Keratinocyte (primary cell): Measurements from ENCODE around the gene DENND5B. TPM values are rescaled to one million over a fixed set of nuclear protein-coding genes. Genes with fewer than 3 reads are reported as not detected.

Experiments
- DNase-seq: peaks from one replicate; pipeline ENCODE4 v3.0.0-alpha.2; 2011; ENCODE audit warnings: low read depth, missing footprints, low spot score
- FAIRE-seq: peaks from 2 replicates; lab custom pipeline; 2011; peaks lifted over from hg19 to GRCh38; lab: Jason Lieb, UNC
- H2AFZ ChIP-seq: 2 replicates; pipeline ENCODE4 v1.6.0; 2012; ENCODE audit warnings: low read length, control low read depth, inconsistent platforms; ENCODE audit not compliant: control insufficient read depth
- H3K27ac ChIP-seq: 2 replicates; pipeline ENCODE4 v1.5.1; 2011; ENCODE audit warnings: low read length; ENCODE audit not compliant: control insufficient read depth, insufficient read depth
- H3K27me3 ChIP-seq: 3 replicates; pipeline ENCODE4 v1.6.0; 2011; ENCODE audit warnings: low read length; ENCODE audit not compliant: control insufficient read depth, insufficient read depth; ENCODE audit errors: extremely low read depth
- H3K36me3 ChIP-seq, 2 experiments: 2 replicates in 1 of 2; 3 replicates in 1 of 2; pipeline ENCODE4 v1.5.1; 2011; ENCODE audit warnings: low read length in 2 of 2, mild to moderate bottlenecking in 1 of 2; ENCODE audit not compliant: control insufficient read depth in 2 of 2, insufficient read depth in 2 of 2; ENCODE audit errors: extremely low read depth in 1 of 2
- H3K4me1 ChIP-seq: 3 replicates; pipeline ENCODE4 v1.5.1; 2011; ENCODE audit warnings: low read length; ENCODE audit not compliant: control insufficient read depth, insufficient read depth; ENCODE audit errors: extremely low read depth
- H3K4me2 ChIP-seq: 3 replicates; pipeline ENCODE4 v1.6.0; 2011; ENCODE audit warnings: low read depth, low read length; ENCODE audit not compliant: control insufficient read depth, insufficient read depth; ENCODE audit errors: extremely low read depth
- H3K4me3 ChIP-seq, 3 experiments: fragments of 200-600 bp in 1 of 3; sonication (generic) in 1 of 3; 2 replicates in 2 of 3; 3 replicates in 1 of 3; pipeline ENCODE4 v1.5.1; 2011 to 2016; ENCODE audit warnings: low read length in 3 of 3, mild to moderate bottlenecking in 3 of 3, control low read depth in 2 of 3, inconsistent platforms in 1 of 3, low read depth in 1 of 3, mixed read lengths in 1 of 3, mixed run types in 1 of 3, moderate library complexity in 1 of 3; ENCODE audit not compliant: control insufficient read depth in 2 of 3, insufficient read depth in 2 of 3; ENCODE audit errors: extremely low read depth in 1 of 3
- H3K79me2 ChIP-seq: 2 replicates; pipeline ENCODE4 v1.6.0; 2012; ENCODE audit warnings: low read length; ENCODE audit not compliant: control insufficient read depth, insufficient read depth
- H3K9ac ChIP-seq: 3 replicates; pipeline ENCODE4 v1.6.0; 2011; ENCODE audit warnings: low read length; ENCODE audit not compliant: control insufficient read depth, insufficient read depth; ENCODE audit errors: extremely low read depth
- H3K9me1 ChIP-seq: 3 replicates; pipeline ENCODE4 v1.6.0; 2011; ENCODE audit warnings: low read length; ENCODE audit not compliant: control insufficient read depth, insufficient read depth; ENCODE audit errors: extremely low read depth
- H3K9me3 ChIP-seq: 2 replicates; pipeline ENCODE4 v1.5.1; 2012; ENCODE audit warnings: low read depth, low read length; ENCODE audit not compliant: control insufficient read depth
- H4K20me1 ChIP-seq: 3 replicates; pipeline ENCODE4 v1.6.0; 2011; ENCODE audit warnings: low read length; ENCODE audit not compliant: control insufficient read depth, insufficient read depth; ENCODE audit errors: extremely low read depth
- EZH2 ChIP-seq: IDR thresholded peaks from one replicate; pipeline ENCODE4 v1.6.1; 2012; ENCODE audit warnings: inconsistent platforms, mild to moderate bottlenecking, low read length, moderate library complexity
- dilution Hi-C: fragments of 300-500 bp; cut with MboI; formaldehyde crosslinking; loops from one replicate; pipeline ENCODE4 v1.7.0; 2020; ENCODE audit warnings: low sequenced_read_pairs; ENCODE audit not compliant: extremely low pct_ligation_motif_present
- polyA plus RNA-seq, 5 experiments: library from polyadenylated mRNA; depleted of rRNA in 3 of 5; stranded (reverse) in 3 of 5; stranded (forward) in 1 of 5; unstranded in 1 of 5; fragments of >200 nt; gene quantifications; 1 replicate in 1 of 5; 2 replicates in 3 of 5; 3 replicates in 1 of 5; pipeline versions ENCODE4 v1.2.1 to v1.2.3, GENCODE V29; 2011 to 2012; ENCODE audit warnings: missing spikeins in 2 of 5, low read depth in 1 of 5, low replicate concordance in 1 of 5
- TF ChIP-seq, protein P1 (sequence below), 3 experiments: IDR thresholded peaks in 1 of 3; conservative IDR thresholded peaks in 1 of 3; optimal IDR thresholded peaks in 1 of 3; 2 replicates in 2 of 3; 3 replicates in 1 of 3; pipeline versions ENCODE3 to v1.5.1; 2011; ENCODE audit warnings: low read length in 3 of 3, mild to moderate bottlenecking in 3 of 3, moderate library complexity in 2 of 3, control low read depth in 1 of 3, inconsistent platforms in 1 of 3; ENCODE audit not compliant: insufficient read depth in 2 of 3; ENCODE audit errors: extremely low read depth in 1 of 3

The DENND5B gene
- polyA plus RNA-seq, 1 donor (not counting 4 experiments of a cell fraction or from before 2014, with no cell fraction given): 4.7 TPM

DNA sequence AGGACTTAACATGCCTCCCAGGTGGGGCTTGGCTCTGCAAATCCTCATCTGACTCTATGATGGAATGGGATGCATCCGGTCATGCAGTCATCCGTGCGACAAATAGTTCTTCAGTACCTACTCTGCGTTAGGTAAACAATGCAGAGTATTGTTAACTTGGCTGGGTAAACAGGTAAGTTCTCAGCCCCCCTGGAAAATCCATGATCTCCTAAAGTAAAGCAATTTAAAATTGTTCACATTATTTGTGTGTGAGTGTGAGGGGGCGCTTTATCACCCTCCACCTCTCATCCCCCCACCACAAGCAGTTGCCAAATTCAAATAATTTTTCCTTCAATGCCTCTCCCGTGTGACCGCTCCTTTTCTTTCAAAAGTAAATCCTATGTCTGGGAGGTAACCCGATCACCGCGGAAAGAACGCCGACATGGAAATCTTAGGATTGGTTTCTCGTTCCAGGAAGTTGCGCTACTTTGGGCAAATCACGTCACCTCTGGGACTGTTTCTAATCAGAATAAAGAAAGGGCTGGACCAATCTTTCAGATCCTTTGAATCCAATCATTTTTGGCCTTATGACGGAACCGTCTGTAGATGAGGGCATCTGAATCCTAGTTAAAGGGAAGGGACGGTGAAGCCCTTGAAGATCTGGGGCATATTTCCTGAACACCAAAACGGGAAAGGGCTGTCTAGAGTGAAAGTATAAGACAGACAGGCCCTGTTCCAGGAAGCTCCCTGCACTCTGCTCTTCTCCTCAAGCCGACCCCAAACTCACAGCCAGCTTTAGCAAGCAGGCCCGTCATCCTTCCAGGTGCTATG lies 221.0 kb downstream of the DENND5B start:
- Histone ChIP-seq H2AFZ (peak overlapping the region; percentile 98), H3K9me3 (no peaks in the 10 kb centered on the region), H3K79me2 (no peaks in the 10 kb centered on the region), H3K9ac (peak overlapping the region; percentile 60), H4K20me1 (no peaks in the 10 kb centered on the region), H3K4me3 (peak overlapping the region; percentile 4 to 43 (median 40)), H3K36me3 (no peaks in the 10 kb centered on the region), H3K9me1 (no peaks in the 10 kb centered on the region), H3K4me1 (peaks cover 11% of the 10 kb centered on the region), H3K27ac (peak overlapping the region; percentile 35), H3K27me3 (no peaks in the 10 kb centered on the region), H3K4me2 (peak overlapping the region; percentile 70)
- FAIRE-seq: peak; percentile 86
- dilution Hi-C loops: no loop called here
- DNase-seq: no peak
- TF ChIP-seq, protein P1, sequence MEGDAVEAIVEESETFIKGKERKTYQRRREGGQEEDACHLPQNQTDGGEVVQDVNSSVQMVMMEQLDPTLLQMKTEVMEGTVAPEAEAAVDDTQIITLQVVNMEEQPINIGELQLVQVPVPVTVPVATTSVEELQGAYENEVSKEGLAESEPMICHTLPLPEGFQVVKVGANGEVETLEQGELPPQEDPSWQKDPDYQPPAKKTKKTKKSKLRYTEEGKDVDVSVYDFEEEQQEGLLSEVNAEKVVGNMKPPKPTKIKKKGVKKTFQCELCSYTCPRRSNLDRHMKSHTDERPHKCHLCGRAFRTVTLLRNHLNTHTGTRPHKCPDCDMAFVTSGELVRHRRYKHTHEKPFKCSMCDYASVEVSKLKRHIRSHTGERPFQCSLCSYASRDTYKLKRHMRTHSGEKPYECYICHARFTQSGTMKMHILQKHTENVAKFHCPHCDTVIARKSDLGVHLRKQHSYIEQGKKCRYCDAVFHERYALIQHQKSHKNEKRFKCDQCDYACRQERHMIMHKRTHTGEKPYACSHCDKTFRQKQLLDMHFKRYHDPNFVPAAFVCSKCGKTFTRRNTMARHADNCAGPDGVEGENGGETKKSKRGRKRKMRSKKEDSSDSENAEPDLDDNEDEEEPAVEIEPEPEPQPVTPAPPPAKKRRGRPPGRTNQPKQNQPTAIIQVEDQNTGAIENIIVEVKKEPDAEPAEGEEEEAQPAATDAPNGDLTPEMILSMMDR (optimal IDR thresholded peaks at IDR 0.05 in 1 of 3, IDR thresholded peaks at IDR 0.05 in 1 of 3, conservative IDR thresholded peaks at IDR 0.05 in 1 of 3; ENCODE audit: extremely low read depth in 1 of 3, insufficient read depth in 2 of 3, low read length in 3 of 3): no peak
- TF ChIP-seq EZH2: no peak

DNA sequence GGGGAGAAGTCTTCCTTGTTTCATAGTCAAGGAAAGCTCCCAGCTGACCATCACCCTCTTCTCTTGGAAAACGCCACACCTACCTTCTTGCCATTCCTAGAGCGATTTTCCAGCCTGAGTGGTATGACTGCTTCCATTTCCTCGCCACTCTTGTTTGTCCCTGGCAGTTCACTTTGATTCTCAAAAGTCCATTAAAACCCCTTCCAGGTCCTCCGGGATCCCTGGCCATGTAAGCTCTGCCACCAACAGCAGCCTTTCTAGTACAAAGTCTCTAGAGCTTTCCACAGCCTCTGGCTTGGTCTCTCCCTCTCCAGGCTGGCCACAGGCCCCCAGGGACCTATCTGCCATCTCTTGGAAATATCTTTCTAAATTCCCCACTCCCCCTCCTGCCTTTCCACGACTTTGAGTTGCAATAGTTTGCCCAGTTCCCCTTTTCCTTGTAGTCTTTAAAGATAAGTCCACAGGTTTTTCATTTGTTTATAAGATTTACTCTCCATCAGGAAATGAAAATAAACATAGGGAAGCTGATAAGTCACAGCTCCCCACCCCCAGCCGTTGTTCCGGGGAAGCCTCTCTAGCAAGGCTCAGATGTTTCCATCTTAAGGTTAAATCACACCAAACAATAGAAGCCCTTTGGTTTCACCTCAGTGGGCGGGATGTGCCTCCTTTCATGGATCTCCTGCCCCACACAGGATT lies 222.1 kb downstream of the DENND5B start:
- no peaks in the 10 kb centered on the region for H3K9me1 ChIP-seq
- dilution Hi-C loops: no loop called here
- H2AFZ ChIP-seq: no peak overlapping the region
- TF ChIP-seq EZH2: no peak
- TF ChIP-seq, protein P1 (optimal IDR thresholded peaks at IDR 0.05 in 1 of 3, IDR thresholded peaks at IDR 0.05 in 1 of 3, conservative IDR thresholded peaks at IDR 0.05 in 1 of 3; ENCODE audit: extremely low read depth in 1 of 3, insufficient read depth in 2 of 3, low read length in 3 of 3): no peak
- no peak overlapping the region for H3K4me3 ChIP-seq
- H3K27ac ChIP-seq: no peak overlapping the region
- H3K9ac ChIP-seq: no peak overlapping the region
- H3K36me3 ChIP-seq: no peaks in the 10 kb centered on the region
- H4K20me1 ChIP-seq: no peaks in the 10 kb centered on the region
- H3K79me2 ChIP-seq: no peaks in the 10 kb centered on the region
- no peaks in the 10 kb centered on the region for H3K9me3 ChIP-seq
- no peak overlapping the region for H3K4me2 ChIP-seq
- FAIRE-seq: no peak
- H3K27me3 ChIP-seq: no peaks in the 10 kb centered on the region
- peaks cover 11% of the 10 kb centered on the region for H3K4me1 ChIP-seq
- DNase-seq: no peak
